RCC 7860 (cell line): Measurements from ENCODE around the gene ANAPC15.

ENCODE experiments used
- DNase-seq: peaks from one replicate; pipeline ENCODE4 v3.0.0-alpha.2; 2015; ENCODE audit warnings: low spot score
- FAIRE-seq: peaks from 2 replicates; lab custom pipeline; 2012; peaks lifted over from hg19 to GRCh38; lab: Jason Lieb, UNC

Gene ANAPC15

GRCh38 chr11:72127923-72128322 lies 15.4 kb upstream of the ANAPC15 start:
- FAIRE-seq (no peak), DNase-seq (no peak)

- FAIRE-seq (no peak), DNase-seq (no peak)
These were observed 13.5 kb upstream of the ANAPC15 start for GRCh38 chr11:72125956-72126355.

- DNase-seq (no peak), FAIRE-seq (no peak)
These were observed 11.6 kb upstream of the ANAPC15 start for GRCh38 chr11:72124046-72124445.

GRCh38 chr11:72123117-72123653 lies 10.7 kb upstream of the ANAPC15 start:
- no peak for FAIRE-seq
- no peak for DNase-seq

GRCh38 chr11:72122607-72123006 lies 10.1 kb upstream of the ANAPC15 start:
- DNase-seq = no peak
- FAIRE-seq = no peak

GRCh38 chr11:72120930-72121329 lies 8.4 kb upstream of the ANAPC15 start:
- no peak for DNase-seq
- FAIRE-seq = no peak

GRCh38 chr11:72119198-72119597 lies 6.7 kb upstream of the ANAPC15 start:
- FAIRE-seq (no peak), DNase-seq (no peak)

- DNase-seq (no peak), FAIRE-seq (no peak)
These were observed 3.7 kb upstream of the ANAPC15 start for GRCh38 chr11:72116019-72116755.

- no peak for FAIRE-seq
- no peak for DNase-seq
These were observed 2.1 kb upstream of the ANAPC15 start for GRCh38 chr11:72114570-72114969.

- DNase-seq (no peak), FAIRE-seq (no peak)
These were observed 698 bp upstream of the ANAPC15 start for GRCh38 chr11:72112978-72113808.

GRCh38 chr11:72111300-72112142 lies 974 bp downstream of the ANAPC15 start:
- DNase-seq (no peak), FAIRE-seq (no peak)

GRCh38 chr11:72105888-72106287 lies 6.6 kb downstream of the ANAPC15 start, which contains the start of gene TOMT:
TOMT (plus strand) TSS chr11:72105924; CDS start chr11:72105952, 28 bp downstream.
- no peak for DNase-seq
- FAIRE-seq = no peak

GRCh38 chr11:72103754-72104167 lies 8.7 kb downstream of the ANAPC15 start:
- FAIRE-seq (no peak), DNase-seq (no peak)

GRCh38 chr11:72102946-72103753 lies 9.3 kb downstream of the ANAPC15 start, which contains the start of gene LAMTOR1:
LAMTOR1 (minus strand) TSS chr11:72103297; CDS start chr11:72103224, 73 bp downstream.
- FAIRE-seq = peak; percentile 53
- peak; percentile 94 for DNase-seq

GRCh38 chr11:72102631-72102945 lies 9.9 kb downstream of the ANAPC15 start:
- DNase-seq (no peak), FAIRE-seq (no peak)

GRCh38 chr11:72102162-72102561 lies 10.3 kb downstream of the ANAPC15 start:
- FAIRE-seq = no peak
- no peak for DNase-seq

- FAIRE-seq (no peak), DNase-seq (no peak)
These were observed 12.0 kb downstream of the ANAPC15 start for GRCh38 chr11:72100462-72100861.

- DNase-seq (no peak), FAIRE-seq (no peak)
These were observed 12.5 kb downstream of the ANAPC15 start for GRCh38 chr11:72100009-72100408.

GRCh38 chr11:72098741-72099140 lies 13.8 kb downstream of the ANAPC15 start:
- FAIRE-seq = no peak
- DNase-seq = no peak

- DNase-seq = no peak
- no peak for FAIRE-seq
These were observed 21.2 kb downstream of the ANAPC15 start for GRCh38 chr11:72091292-72091691.
